ENCODE data around the gene MMRN2.
"Not testable (repeated sequence)": the region's sequence is repeated elsewhere in the genome, so short reads cannot be mapped to it uniquely, and the experiment has no call there.

MMRN2 gene, protein sequence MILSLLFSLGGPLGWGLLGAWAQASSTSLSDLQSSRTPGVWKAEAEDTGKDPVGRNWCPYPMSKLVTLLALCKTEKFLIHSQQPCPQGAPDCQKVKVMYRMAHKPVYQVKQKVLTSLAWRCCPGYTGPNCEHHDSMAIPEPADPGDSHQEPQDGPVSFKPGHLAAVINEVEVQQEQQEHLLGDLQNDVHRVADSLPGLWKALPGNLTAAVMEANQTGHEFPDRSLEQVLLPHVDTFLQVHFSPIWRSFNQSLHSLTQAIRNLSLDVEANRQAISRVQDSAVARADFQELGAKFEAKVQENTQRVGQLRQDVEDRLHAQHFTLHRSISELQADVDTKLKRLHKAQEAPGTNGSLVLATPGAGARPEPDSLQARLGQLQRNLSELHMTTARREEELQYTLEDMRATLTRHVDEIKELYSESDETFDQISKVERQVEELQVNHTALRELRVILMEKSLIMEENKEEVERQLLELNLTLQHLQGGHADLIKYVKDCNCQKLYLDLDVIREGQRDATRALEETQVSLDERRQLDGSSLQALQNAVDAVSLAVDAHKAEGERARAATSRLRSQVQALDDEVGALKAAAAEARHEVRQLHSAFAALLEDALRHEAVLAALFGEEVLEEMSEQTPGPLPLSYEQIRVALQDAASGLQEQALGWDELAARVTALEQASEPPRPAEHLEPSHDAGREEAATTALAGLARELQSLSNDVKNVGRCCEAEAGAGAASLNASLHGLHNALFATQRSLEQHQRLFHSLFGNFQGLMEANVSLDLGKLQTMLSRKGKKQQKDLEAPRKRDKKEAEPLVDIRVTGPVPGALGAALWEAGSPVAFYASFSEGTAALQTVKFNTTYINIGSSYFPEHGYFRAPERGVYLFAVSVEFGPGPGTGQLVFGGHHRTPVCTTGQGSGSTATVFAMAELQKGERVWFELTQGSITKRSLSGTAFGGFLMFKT

GRCh38 chr10:86957471-86958115 lies at the start of gene MMRN2:
Gene MMRN2, minus strand, starts transcription at chr10:86957615. Its CDS starts 74 bp downstream, at chr10:86957541.
- DNase-seq = no peak

GRCh38 chr10:87007124-87007523 lies 49.7 kb upstream of the MMRN2 start:
- not testable (repeated sequence) for DNase-seq

GRCh38 chr10:87000491-87000890 lies 43.1 kb upstream of the MMRN2 start:
- no peak for DNase-seq

GRCh38 chr10:86999802-87000403 lies 42.5 kb upstream of the MMRN2 start:
- not testable (repeated sequence) for DNase-seq

- no peak for DNase-seq
Observed at GRCh38 chr10:86992929-86993328, 35.5 kb upstream of the MMRN2 start.

DNA sequence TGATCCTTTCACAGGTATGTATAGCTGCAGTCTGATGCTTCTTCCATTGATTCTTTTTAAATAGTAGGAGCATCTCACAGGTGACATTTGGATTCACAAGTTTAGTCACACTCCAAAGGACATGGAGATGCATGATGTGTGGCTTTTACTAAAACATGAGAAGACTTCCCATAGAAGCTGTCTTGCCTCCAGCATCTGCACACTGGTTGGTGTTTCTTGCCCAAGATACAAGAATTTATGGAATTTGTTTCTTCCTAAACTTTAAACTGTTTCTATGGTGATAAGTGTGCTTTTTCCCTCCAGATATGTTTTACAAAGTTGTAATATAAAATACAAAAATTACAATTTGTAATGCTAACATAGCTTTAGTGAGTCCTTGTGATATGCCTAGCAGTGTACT lies 35.0 kb upstream of the MMRN2 start:
- no peak for DNase-seq

DNA sequence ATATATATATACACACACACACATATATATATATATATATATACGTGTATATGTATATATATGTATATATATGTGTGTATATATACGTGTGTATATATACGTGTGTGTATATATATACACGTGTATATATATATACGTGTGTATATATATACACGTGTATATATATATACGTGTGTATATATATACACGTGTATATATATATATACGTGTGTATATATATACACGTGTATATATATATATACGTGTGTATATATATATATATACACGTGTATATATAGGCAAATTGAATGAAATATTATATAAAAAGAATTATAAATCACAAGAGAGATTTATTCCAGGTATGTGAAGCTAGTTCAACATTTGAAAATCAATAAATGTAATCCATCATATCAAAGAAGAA lies 33.9 kb upstream of the MMRN2 start:
- DNase-seq = not testable (repeated sequence)

GRCh38 chr10:86988520-86988919 lies 31.1 kb upstream of the MMRN2 start:
- no peak for DNase-seq

GRCh38 chr10:86984498-86984897 lies 27.1 kb upstream of the MMRN2 start:
- not testable (repeated sequence) for DNase-seq

GRCh38 chr10:86981716-86982115 lies 24.3 kb upstream of the MMRN2 start:
- no peak for DNase-seq

GRCh38 chr10:86981020-86981419 lies 23.6 kb upstream of the MMRN2 start:
- DNase-seq = not testable (repeated sequence)

DNA sequence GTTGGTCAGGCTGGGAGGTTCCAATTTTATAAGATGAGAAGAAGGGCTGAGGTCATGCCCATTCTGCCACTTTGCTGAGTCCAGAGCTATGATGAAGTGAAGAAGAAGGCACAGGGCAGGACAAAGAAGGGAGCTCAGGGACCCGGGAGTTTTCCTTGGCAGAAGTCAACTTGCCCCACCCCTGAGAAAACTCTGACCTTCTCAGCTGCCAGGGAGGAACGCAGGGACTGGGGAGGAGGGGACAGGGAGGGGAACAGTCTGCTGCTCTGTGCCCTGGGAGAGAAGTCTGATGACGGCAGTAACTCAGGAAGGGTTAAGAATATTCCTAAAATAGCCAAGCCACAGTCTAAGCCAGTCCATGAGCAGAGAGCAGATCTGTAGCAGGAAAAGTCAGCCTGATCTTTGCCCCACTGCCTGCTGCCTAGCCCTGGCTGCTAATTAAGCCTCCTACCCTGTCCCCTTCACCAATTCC lies 22.6 kb upstream of the MMRN2 start:
- no peak for DNase-seq

DNA sequence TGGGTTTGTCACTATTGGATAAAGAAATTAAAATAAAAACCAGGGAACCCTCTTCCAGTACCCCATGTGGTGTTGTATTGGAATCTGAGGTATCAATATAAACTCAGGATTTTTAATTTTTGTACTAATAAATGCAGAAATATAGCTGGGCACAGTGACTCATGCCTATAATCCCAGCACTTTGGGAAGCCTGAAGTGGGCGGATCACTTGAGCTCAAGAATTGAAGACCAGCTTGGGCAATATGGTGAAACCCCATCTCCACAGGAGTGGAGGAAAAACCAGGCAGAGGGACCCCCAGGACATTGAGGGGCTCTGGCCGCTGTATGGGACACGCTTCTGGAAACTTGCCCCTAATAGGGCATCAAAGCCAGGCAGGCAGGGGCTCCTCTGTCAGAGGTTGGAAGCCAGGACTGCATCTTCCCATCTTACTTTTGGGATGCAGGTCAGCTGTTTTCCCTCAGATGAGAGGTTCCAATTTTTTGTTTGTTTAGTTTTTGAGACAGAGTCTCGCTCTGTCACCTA lies 21.9 kb upstream of the MMRN2 start:
- DNase-seq = no peak

DNA sequence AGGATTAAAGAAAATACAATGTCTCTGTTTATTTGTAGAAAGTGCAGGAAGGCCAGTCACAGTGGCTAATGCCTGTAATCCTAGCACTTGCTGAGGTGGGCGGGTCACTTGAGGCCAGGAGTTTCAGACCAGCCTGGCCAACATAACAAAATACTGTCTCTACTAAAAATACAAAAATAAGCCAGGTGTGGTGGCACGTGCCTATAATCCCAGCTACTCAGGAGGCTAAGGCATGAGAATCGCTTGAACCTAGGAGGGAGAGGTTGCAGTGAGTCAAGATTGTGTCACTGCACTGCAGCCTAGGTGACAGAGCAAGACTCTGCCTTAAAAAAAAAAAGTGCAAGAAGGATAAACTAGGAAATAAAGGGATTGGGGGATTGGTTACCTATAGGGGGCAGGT lies 21.0 kb upstream of the MMRN2 start:
- DNase-seq = not testable (repeated sequence)

DNA sequence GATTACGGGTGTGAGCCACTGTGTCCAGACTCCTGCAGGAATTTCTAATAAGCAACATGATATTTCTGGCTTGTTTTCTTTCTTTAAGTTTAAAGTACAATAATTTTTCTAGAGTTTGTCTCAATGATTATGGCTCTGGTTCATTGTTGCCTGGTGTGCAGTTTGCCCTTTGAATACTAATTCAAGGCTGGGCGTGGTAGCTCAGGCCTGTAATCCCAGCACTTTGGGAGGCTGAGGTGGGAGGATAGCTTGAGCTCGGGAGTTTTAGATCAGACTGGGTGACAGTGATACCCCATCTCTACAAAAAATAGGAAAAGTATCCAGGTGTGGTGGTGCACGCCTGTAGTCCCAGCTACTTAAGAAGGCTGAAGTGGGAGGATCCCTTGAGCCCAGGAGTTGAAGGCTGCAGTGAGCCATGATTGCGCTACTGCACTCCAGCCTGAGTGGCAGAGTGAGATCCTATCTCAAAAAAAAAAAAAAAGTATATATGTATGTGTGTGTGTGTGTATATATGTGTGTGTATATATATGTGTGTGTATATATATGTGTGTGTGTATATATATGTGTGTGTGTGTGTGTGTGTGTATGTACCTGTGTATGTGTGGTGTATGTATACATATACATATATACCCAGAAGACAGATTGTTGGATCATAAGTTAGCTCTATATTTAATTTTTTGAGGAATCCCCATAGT lies 19.1 kb upstream of the MMRN2 start:
- DNase-seq = no peak

- DNase-seq = no peak
Observed at GRCh38 chr10:86974484-86974883, 17.1 kb upstream of the MMRN2 start.

DNA sequence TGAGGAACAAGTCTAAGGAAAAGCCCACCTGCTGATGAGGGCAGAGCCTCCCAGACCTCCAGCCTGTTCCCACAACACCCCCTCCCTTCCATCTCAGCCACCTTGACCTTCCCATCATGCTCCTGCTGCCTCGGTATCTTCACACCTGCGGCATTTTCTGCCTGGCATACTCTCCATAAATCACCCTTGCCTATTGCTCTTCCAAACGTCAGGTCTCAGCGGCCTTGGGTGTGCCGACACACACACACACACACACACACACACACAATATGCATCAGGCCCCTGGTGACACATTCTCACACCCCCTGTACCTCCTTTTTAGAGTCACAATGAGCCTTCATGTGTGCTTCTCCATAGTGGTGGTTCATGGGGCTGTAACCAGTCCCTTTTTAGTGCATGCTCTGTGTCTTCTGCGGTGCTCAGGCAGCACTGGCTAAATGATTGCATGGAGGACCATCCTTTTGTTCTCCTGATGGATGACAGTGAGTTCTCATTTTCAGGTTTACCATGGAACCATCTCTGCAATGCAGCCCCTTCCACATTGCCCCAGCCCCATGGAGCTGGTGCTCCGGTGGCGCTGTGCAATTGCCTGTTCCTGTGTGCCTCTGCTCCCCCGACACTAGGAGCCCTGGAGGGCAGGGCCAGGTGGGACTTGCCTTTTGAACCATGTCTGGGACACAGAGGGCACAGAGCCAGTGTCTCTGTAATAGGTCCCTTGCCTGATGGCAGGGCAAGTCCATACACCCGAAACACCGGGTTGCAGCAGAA lies 15.4 kb upstream of the MMRN2 start:
- DNase-seq = no peak

- peak; percentile 96 for DNase-seq
Observed at GRCh38 chr10:86971232-86971991, 14.0 kb upstream of the MMRN2 start.

GRCh38 chr10:86970982-86971231 lies 13.5 kb upstream of the MMRN2 start:
- no peak for DNase-seq
